Central memory CD4-positive, alpha-beta T cell (primary cell): ENCODE data around the gene GJD3.

Experiments
- DNase-seq: peaks from one replicate; pipeline ENCODE4 v3.0.0; 2022

GJD3 gene

GRCh38 chr17:40351359-40352236 is 12.9 kb downstream of the GJD3 start:
- no peak for DNase-seq

GRCh38 chr17:40350689-40351358 is 13.7 kb downstream of the GJD3 start:
- DNase-seq, result no peak

- no peak for DNase-seq
Observed at GRCh38 chr17:40349895-40350688, 14.4 kb downstream of the GJD3 start.

GRCh38 chr17:40349477-40349894 is 15.1 kb downstream of the GJD3 start:
- no peak for DNase-seq

GRCh38 chr17:40348562-40349476 is 15.7 kb downstream of the GJD3 start:
- DNase-seq, result no peak

- DNase-seq, result no peak
Observed at GRCh38 chr17:40348136-40348504, 16.4 kb downstream of the GJD3 start.

GRCh38 chr17:40347319-40348135 is 17.0 kb downstream of the GJD3 start:
- DNase-seq, result no peak

GRCh38 chr17:40346765-40347158 is 17.8 kb downstream of the GJD3 start:
- no peak for DNase-seq

GRCh38 chr17:40345994-40346764 is 18.4 kb downstream of the GJD3 start:
- no peak for DNase-seq

GRCh38 chr17:40345161-40345993 is 19.2 kb downstream of the GJD3 start:
- peak; percentile 28 for DNase-seq

GRCh38 chr17:40344421-40345160 is 19.9 kb downstream of the GJD3 start:
- no peak for DNase-seq

GRCh38 chr17:40343219-40344119 is 21.1 kb downstream of the GJD3 start:
- no peak for DNase-seq

GRCh38 chr17:40342504-40343218 is 21.9 kb downstream of the GJD3 start:
- DNase-seq, result no peak

- DNase-seq, result no peak
Observed at GRCh38 chr17:40341808-40342503, 22.6 kb downstream of the GJD3 start.

GRCh38 chr17:40340880-40341807 is 23.4 kb downstream of the GJD3 start:
- peak; percentile 90 for DNase-seq
